MM.1S (cell line): ENCODE measurements around the gene LRIT1.

ENCODE experiments used
- DNase-seq: peaks from one replicate; pipeline ENCODE4 v3.0.0-alpha.2; 2015
- H2AFZ ChIP-seq: fragments of 300-600 bp; sonication (generic); 2 replicates; pipeline ENCODE4 v1.6.0; 2016; ENCODE audit warnings: antibody characterized with exemption, low read length
- H3F3A ChIP-seq: fragments of 300-600 bp; sonication (generic); 2 replicates; pipeline ENCODE4 v1.6.1; 2016; ENCODE audit warnings: mild to moderate bottlenecking, antibody characterized with exemption, low read length, moderate library complexity, mixed read lengths; ENCODE audit not compliant: insufficient read depth
- H3K27ac ChIP-seq: fragments of 300-600 bp; sonication (generic); 2 replicates; pipeline ENCODE4 v1.5.1; 2016; ENCODE audit warnings: mild to moderate bottlenecking, low read length
- H3K27me3 ChIP-seq: fragments of 300-600 bp; sonication (generic); replicated peaks from 2 replicates; pipeline ENCODE4 v1.6.0; 2016; ENCODE audit warnings: low read length; ENCODE audit not compliant: insufficient read depth
- H3K36me3 ChIP-seq: fragments of 300-600 bp; sonication (generic); replicated peaks from 2 replicates; pipeline ENCODE4 v1.6.1; 2016; ENCODE audit warnings: mild to moderate bottlenecking, low read length, mixed read lengths; ENCODE audit not compliant: insufficient read depth
- H3K4me1 ChIP-seq: fragments of 300-600 bp; sonication (generic); 2 replicates; pipeline ENCODE4 v1.6.1; 2016; ENCODE audit warnings: low read length, mixed read lengths
- H3K4me2 ChIP-seq: fragments of 300-600 bp; sonication (generic); 2 replicates; pipeline ENCODE4 v1.6.0; 2016; ENCODE audit warnings: low read depth, low read length
- H3K4me3 ChIP-seq: fragments of 300-600 bp; sonication (generic); 2 replicates; pipeline ENCODE4 v1.5.1; 2016; ENCODE audit warnings: low read length, mixed read lengths
- H3K79me2 ChIP-seq: fragments of 300-600 bp; sonication (generic); 2 replicates; pipeline ENCODE4 v1.6.1; 2016; ENCODE audit warnings: mixed run types, low read length, mixed read lengths
- H3K9ac ChIP-seq: fragments of 300-600 bp; sonication (generic); 2 replicates; pipeline ENCODE4 v1.6.1; 2016; ENCODE audit warnings: low read length, mixed read lengths
- H3K9me2 ChIP-seq: fragments of 300-600 bp; sonication (generic); replicated peaks from 2 replicates; pipeline ENCODE4 v1.6.1; 2016; ENCODE audit warnings: mild to moderate bottlenecking, low read length, mixed read lengths; ENCODE audit not compliant: insufficient read depth
- H3K9me3 ChIP-seq: fragments of 300-600 bp; sonication (generic); replicated peaks from 2 replicates; pipeline ENCODE4 v1.6.1; 2016; ENCODE audit warnings: mild to moderate bottlenecking, low read length, mixed read lengths; ENCODE audit not compliant: insufficient read depth
- H4K20me1 ChIP-seq: fragments of 300-600 bp; sonication (generic); 2 replicates; pipeline ENCODE4 v1.6.1; 2016; ENCODE audit warnings: mild to moderate bottlenecking, low read length, moderate library complexity, mixed read lengths; ENCODE audit not compliant: insufficient read depth
- EZH2 ChIP-seq: fragments of 300-600 bp; sonication (generic); optimal IDR thresholded peaks from 2 replicates; pipeline ENCODE3; 2017; ENCODE audit warnings: low read depth, mild to moderate bottlenecking, antibody characterized with exemption, low read length, mixed read lengths
- EZH2phosphoT487 ChIP-seq: fragments of 300-600 bp; sonication (generic); IDR thresholded peaks from 2 replicates; pipeline ENCODE4 v1.6.1; 2018; ENCODE audit warnings: antibody characterized with exemption, low read length
- TF ChIP-seq, protein P1 (sequence below): fragments of 300-600 bp; sonication (generic); IDR thresholded peaks from 2 replicates; pipeline ENCODE4 v1.5.1; 2016; ENCODE audit warnings: antibody characterized with exemption, low read length, mixed read lengths

LRIT1 gene

DNA sequence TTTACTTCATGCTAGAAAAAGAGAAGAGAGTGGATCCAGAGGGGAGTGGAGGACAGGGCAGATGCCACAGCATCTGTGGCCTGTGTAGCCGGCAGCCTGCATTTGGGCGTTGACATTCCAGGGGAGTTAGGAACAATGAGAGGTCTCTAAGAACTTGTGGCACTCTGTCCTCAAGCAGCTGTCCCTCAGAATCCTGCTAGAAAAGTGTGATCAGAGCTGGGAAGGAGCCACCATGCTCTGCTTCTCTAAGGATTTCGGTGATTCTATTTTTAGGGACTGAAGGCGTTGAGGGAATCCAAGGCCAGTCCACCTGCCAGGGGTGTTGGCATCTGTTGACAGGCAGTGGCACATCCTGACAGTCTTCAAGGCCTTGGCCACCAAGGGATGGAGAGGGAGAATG, 23.6 kb downstream of the LRIT1 start:
- H2AFZ ChIP-seq, result no peak overlapping the region
- H3K4me2 ChIP-seq, result no peak overlapping the region
- no peaks in the 10 kb centered on the region for H3K9me3 ChIP-seq
- no peaks in the 10 kb centered on the region; the same call in 1 of the 2 replicates for H3K36me3 ChIP-seq
- H3K27me3 ChIP-seq, result no peaks in the 10 kb centered on the region
- no peak overlapping the region for H3K27ac ChIP-seq
- H3K9me2 ChIP-seq, result no peaks in the 10 kb centered on the region
- DNase-seq, result no peak
- no peak for TF ChIP-seq EZH2phosphoT487
- H3F3A ChIP-seq, result no peaks in the 10 kb centered on the region
- no peaks in the 10 kb centered on the region for H3K79me2 ChIP-seq
- H3K9ac ChIP-seq, result no peak overlapping the region
- H3K4me1 ChIP-seq, result no peaks in the 10 kb centered on the region
- H4K20me1 ChIP-seq, result no peaks in the 10 kb centered on the region
- H3K4me3 ChIP-seq, result no peak overlapping the region

DNA sequence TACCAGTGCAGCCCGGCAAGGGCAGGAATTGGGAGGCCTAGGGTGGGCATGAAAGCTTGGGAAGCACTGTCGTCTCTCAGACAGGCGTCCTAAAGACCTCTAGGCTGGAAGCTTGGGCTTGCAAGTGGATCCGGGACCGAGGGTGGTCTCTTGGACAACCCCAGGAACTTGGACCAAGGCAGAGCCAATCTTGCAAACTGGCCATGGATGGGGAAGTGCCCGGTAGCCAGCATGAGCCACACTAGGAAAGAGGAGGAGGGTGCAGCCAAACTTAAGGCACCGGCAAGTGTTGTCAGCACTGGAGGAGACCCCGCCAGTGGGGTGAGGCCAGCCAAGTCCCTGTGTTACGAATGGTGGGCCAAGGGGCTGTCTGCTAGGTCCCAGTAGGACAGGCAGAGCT, 24.5 kb downstream of the LRIT1 start:
- no peaks in the 10 kb centered on the region for H3K27me3 ChIP-seq
- TF ChIP-seq, protein P1, sequence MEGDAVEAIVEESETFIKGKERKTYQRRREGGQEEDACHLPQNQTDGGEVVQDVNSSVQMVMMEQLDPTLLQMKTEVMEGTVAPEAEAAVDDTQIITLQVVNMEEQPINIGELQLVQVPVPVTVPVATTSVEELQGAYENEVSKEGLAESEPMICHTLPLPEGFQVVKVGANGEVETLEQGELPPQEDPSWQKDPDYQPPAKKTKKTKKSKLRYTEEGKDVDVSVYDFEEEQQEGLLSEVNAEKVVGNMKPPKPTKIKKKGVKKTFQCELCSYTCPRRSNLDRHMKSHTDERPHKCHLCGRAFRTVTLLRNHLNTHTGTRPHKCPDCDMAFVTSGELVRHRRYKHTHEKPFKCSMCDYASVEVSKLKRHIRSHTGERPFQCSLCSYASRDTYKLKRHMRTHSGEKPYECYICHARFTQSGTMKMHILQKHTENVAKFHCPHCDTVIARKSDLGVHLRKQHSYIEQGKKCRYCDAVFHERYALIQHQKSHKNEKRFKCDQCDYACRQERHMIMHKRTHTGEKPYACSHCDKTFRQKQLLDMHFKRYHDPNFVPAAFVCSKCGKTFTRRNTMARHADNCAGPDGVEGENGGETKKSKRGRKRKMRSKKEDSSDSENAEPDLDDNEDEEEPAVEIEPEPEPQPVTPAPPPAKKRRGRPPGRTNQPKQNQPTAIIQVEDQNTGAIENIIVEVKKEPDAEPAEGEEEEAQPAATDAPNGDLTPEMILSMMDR, result no peak

DNA sequence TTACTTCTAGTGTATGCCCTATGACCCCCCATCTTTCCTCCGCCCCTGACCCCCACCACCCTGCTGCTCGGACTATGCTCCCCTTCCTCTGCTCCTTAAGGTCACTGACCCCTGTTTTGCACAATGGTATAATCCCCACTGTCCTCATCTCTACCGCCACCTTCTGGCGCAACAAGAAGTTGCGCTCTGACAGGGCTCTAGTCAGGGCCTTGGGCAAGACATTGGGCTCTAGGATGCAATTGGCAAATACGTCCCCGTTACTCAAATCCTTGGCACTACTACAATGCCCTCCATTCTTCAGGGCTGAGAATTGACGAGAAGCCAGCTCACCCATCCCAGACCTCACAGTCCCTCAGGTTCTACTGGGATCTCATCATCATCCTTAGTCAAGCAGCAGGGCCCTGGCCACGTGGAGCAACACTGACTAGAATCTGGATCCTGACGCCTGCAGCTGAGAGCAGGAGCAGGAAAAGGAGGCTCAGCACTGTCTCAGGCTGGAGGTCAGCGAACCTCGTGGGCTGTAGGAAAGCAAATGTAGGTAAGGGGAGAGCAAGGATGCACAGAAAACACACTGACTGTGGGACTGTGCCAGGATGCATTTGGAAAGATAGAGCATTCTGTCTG, 26.6 kb downstream of the LRIT1 start:
- TF ChIP-seq EZH2 (no peak), EZH2phosphoT487 (no peak)
- TF ChIP-seq, protein P1, result peak; percentile 69
- Histone ChIP-seq H3K9me2 (no peaks in the 10 kb centered on the region), H2AFZ (peak overlapping the region; percentile 47), H3K4me1 (no peaks in the 10 kb centered on the region), H3K79me2 (no peaks in the 10 kb centered on the region), H3K9ac (no peak overlapping the region), H3K36me3 (no peaks in the 10 kb centered on the region), H3K9me3 (no peaks in the 10 kb centered on the region), H3K4me3 (peak overlapping the region; percentile 49), H3F3A (no peaks in the 10 kb centered on the region), H3K27me3 (no peaks in the 10 kb centered on the region), H3K27ac (no peak overlapping the region), H3K4me2 (no peak overlapping the region), H4K20me1 (no peaks in the 10 kb centered on the region)
- peak; percentile 51 for DNase-seq

More for the DNA sequence above, 24.5 kb downstream of the LRIT1 start:
- Histone ChIP-seq H2AFZ (no peak overlapping the region), H3K9me2 (no peaks in the 10 kb centered on the region), H3K4me2 (no peak overlapping the region), H3K79me2 (no peaks in the 10 kb centered on the region), H3K36me3 (no peaks in the 10 kb centered on the region; the same call in 1 of the 2 replicates), H3K4me1 (no peaks in the 10 kb centered on the region), H3K27ac (no peak overlapping the region), H3K9ac (no peak overlapping the region), H3F3A (no peaks in the 10 kb centered on the region), H4K20me1 (no peaks in the 10 kb centered on the region), H3K4me3 (no peak overlapping the region), H3K9me3 (no peaks in the 10 kb centered on the region)
- no peak for DNase-seq

DNA sequence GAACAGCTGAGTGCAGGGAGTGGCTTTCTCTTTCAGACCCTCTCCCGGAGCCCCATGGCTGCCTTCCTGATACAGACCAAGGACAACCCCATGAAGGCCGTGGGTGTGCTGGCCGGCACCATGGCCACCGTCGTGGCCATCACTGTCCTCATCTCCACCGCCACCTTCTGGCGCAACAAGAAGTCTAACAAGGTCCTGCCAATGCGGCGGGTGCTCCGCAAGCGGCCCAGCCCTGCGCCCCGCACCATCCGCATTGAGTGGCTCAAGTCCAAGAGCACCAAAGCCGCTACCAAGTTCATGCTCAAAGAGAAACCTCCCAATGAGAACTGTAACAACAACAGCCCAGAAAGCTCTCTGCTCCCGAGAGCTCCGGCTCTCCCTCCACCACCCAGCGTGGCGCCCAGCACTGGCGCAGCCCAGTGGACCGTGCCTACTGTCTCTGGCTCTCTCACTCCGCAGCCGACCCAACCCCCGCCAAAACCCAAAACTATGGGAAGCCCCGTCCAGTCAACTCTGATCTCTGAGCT, 27.2 kb downstream of the LRIT1 start:
- no peaks in the 10 kb centered on the region for H4K20me1 ChIP-seq
- H3K9ac ChIP-seq, result peak overlapping the region; percentile 27; the same call in 1 of the 2 replicates
- no peaks in the 10 kb centered on the region for H3K9me3 ChIP-seq
- no peaks in the 10 kb centered on the region for H3K4me1 ChIP-seq
- no peaks in the 10 kb centered on the region for H3K79me2 ChIP-seq
- H3K4me3 ChIP-seq, result peak overlapping the region; percentile 49
- no peaks in the 10 kb centered on the region for H3K9me2 ChIP-seq
- TF ChIP-seq, protein P1, result no peak
- no peak for TF ChIP-seq EZH2
- peak overlapping the region; percentile 33; the same call in 1 of the 2 replicates for H3K4me2 ChIP-seq
- no peaks in the 10 kb centered on the region for H3K36me3 ChIP-seq
- no peak for DNase-seq
- H3F3A ChIP-seq, result no peaks in the 10 kb centered on the region
- H3K27ac ChIP-seq, result no peak overlapping the region
- peak overlapping the region; percentile 47 for H2AFZ ChIP-seq
- no peaks in the 10 kb centered on the region for H3K27me3 ChIP-seq
